HG02610 (cell line): Measurements from ENCODE around the gene ZNF646.
"Not testable (repeated sequence)": the region's sequence is repeated elsewhere in the genome, so short reads cannot be mapped to it uniquely, and the experiment has no call there.

Experiments
- ATAC-seq: cut with Tn5 transposase; IDR thresholded peaks from one replicate; pipeline ENCODE4 v1.9.1; 2021; ENCODE audit warnings: mild to moderate bottlenecking, moderate library complexity; ENCODE audit not compliant: unreplicated experiment

Gene ZNF646

GRCh38 chr16:31083081-31083480 lies 8.9 kb downstream of the ZNF646 start:
- no peak for ATAC-seq

DNA sequence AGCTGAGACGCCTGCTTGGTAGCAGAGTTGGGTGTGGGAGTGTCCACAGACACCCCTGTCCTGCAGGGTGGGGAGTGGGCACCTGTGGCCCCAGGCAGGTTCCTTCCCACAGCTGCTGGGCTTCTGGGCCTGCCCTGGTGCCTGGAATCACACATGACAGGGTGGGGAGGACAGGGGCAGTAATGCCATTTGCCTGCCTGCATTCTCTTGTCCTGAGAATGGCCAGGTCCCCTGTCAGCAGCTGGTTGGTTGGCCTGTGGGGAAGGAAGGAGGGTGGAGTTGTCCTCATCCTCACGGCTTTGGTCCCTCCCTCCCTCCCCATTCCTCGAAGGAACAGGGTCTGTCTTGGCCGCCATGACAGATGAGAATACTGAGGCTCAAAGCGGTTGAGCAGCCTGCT lies 9.3 kb downstream of the ZNF646 start:
- no peak for ATAC-seq

DNA sequence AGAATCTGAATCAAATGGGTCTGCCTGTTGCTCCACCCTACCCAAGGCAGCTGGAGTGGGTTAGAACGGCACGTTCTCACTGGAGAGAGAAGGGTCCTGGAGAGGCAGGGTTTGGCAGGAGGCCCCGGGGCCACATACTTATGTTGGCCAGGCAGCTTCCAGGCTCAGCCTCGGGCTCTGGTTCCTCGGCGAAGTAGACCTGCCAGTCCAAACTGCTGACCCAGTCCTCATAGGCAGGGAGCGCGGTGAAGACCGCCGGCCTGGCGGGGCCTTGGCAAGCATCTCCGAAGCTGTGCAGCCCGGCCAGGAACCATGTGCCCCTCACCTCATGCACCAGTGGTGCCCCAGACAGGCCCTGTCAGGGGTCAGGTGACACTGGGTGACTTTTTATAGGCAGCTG lies 9.8 kb downstream of the ZNF646 start:
- no peak for ATAC-seq

- ATAC-seq, result no peak
These were observed 10.5 kb downstream of the ZNF646 start for GRCh38 chr16:31084584-31085302.

DNA sequence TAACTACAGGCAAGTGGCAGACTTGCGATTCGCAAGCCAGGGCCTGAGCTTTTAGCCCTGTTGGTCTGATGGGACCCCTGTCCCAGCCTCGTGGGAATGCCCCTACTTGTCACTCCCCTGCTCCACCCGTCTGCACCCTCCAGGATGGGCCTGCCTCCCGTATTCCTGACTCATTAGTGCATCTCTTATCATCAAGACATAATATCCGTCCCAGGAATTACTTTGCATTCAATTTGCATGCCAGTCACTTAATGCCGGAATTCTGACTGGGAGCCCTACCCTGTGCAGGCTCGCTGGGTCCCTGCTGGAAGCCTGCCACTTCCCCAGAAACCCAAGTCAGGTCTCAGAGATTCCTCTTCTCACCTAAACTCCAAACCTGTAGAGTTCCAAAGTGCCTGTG lies 11.2 kb downstream of the ZNF646 start:
- no peak for ATAC-seq

- no peak for ATAC-seq
These were observed 11.8 kb downstream of the ZNF646 start for GRCh38 chr16:31085873-31086628.

DNA sequence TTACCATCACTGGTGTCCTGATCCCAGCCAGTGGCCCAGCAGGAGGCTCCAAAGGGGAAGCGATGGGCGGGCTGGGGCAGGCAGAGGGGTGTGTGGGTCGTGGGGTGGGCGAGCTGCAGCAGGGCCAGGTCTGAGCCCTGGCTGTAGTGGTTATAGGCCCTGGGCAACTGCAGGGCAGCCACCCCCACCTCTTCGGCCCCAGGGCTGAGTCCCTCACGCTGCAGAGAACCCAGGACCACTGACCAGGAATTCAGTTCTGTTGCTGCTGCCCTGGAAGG lies 12.3 kb downstream of the ZNF646 start:
- ATAC-seq, result no peak

DNA sequence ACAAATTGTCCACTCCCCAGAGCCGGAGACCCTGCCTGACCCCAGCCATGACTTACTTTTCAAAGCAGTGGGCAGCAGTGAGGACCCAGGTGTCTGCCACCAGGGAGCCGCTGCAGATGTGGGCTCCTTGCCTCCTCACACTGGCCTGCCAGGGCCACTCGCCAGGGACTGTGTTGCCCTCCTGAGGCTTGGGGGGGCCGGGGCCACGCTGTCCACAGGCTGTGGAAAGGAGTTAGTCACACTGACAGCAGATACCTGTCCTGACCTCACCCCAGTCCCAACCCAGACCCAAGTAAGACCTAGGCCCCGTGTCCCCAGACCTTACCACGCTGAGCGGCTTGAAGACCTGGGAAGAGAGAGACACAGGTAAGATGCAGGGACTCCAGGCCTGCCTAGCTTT lies 13.3 kb downstream of the ZNF646 start:
- no peak for ATAC-seq

GRCh38 chr16:31087971-31088370 lies 13.7 kb downstream of the ZNF646 start:
- no peak for ATAC-seq

GRCh38 chr16:31088459-31089183 lies 14.4 kb downstream of the ZNF646 start, which contains the start of gene PRSS53:
PRSS53 (minus strand) TSS chr16:31088943; CDS start chr16:31088809, 134 bp downstream.
- no peak for ATAC-seq

- no peak for ATAC-seq
These were observed 15.0 kb downstream of the ZNF646 start for GRCh38 chr16:31089199-31089598.

DNA sequence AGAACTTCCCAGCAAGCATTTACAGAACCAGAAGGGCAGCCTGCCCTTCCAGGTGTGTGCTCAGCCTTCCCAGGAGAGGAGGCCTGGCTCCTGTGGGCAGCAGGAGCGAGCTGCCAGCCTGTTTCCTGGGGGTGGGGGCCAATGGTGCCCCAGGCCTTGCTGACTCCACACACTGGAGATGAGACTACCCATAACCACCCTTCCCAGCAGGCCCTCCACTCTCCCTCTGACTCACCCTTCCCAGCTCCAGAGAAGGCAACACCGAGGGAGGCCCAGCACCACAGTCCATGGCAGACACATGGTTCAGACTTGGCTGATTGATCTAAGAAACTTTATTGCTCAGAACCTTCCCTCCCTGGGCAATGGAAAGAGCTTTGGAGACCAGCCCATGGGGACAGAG lies 16.3 kb downstream of the ZNF646 start:
- no peak for ATAC-seq

DNA sequence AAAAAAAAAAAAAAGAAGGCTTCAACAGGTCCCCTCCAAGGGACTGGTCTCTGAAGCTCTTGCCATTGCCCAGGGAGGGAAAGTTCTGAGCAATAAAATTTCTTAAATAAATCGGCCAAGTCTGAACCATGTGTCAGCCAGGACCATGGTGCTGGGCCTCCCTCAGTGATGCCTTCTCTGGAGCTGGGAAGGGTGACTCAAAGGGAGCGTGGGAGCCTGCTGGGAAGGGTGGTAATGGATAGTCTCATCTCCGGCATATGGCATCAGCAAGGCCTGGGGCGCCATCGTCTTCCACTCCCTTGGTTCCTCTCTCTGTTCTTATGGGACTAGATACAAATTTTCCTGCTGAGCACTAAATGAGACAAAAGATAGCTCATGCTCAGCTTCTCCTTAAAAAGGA lies 18.1 kb downstream of the ZNF646 start:
- no peak for ATAC-seq

DNA sequence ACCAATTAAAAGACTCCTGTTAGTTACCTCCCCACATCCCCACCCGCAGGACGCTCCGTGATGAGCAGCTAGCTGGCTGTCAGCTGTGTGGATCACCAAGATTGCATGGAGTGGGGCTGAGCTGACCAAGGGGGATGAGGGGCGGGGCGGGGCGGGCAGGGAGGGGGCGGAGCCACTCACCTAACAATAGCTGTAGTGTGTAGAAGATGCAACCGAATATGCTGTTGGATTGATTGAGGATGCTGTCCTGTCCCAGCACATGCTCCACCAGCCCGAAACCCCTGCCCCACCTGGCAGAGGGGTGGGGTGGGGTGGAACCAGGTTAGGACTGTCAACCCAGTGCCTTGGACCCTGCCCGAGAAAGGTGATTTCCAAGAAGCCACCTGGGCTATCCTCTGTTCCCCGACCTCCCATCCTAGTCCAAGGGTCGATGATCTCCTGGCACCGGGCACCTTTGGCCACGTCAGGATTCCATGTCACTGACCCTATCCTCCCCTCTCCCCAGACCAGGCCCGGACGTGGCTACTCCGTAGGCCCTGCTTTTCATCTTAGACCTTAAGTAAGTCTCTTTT lies 19.0 kb downstream of the ZNF646 start:
- ATAC-seq, result no peak

DNA sequence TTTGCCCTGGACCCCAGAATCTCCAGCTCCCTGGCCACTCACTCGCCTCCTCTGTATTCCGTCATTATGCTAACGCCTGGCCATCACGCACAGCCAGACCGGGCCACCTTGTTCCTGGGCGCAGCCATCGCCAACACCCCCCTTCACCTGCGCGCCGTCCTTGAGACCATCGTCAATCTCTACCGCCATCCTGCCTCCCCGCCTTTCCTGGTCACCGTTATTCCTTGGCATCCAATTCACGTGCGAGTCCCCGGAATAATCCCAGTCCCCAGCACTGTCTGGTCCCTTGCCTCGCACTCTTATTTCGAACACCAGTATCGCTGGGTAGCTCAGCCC lies 19.8 kb downstream of the ZNF646 start:
- no peak for ATAC-seq

DNA sequence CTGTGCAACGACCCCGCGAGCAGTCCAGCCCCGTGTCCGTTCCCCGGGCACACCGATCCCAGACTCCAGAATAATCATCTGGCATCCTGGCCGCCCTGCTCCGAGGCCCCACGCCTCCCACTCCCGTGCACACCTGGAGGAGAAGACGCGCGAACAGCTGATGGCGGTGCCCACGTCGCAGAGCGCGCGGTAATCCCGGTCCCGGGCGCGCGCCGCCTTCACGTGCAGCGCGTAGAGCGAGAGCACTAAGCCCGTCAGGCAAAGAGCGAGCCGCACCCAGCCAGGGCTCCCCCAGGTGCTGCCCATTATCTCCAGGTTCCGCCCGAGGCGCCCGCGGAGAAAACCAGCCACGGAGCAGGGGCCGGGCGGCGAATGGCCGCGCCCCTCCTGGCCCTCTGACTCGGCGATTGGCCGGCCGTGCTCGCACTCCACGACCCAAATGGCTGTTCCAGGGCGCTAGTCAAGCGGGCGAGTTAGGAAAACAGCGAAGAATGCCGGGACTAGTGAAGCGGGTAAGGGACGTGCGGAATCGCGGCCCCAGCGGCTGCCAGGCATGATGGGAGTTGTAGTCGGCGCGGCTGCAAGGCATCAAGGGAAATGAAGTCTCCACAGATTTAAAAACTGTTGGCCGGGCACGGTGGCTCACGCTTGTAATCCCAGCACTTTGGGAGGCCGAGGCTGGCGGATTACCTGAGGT lies 20.4 kb downstream of the ZNF646 start, which contains the start of gene VKORC1:
Gene VKORC1, minus strand, starts transcription at position 374 of the 697 bp plus-strand sequence. Its CDS starts 68 bp downstream, at position 306.
- ATAC-seq, result peak; percentile 81

- no peak for ATAC-seq
These were observed 25.8 kb downstream of the ZNF646 start for GRCh38 chr16:31099860-31100638.

GRCh38 chr16:31100876-31101641 lies 26.8 kb downstream of the ZNF646 start:
- not testable (repeated sequence) for ATAC-seq

GRCh38 chr16:31105677-31106213 lies 31.5 kb downstream of the ZNF646 start:
- ATAC-seq, result peak; percentile 39
